Fibroblast of gingiva (primary cell): ENCODE measurements around the gene USP3.
A peak's percentile ranks its signal among the peaks of the same experiment; 100 is the strongest.
"Not testable (repeated sequence)": the region's sequence is repeated elsewhere in the genome, so short reads cannot be mapped to it uniquely, and the experiment has no call there.

ENCODE experiments used
- DNase-seq: peaks from one replicate; pipeline ENCODE4 v3.0.0-alpha.2; 2011; ENCODE audit warnings: low read depth

The USP3 gene

GRCh38 chr15:63513728-63514127, 9.3 kb downstream of the USP3 start:
- no peak for DNase-seq

DNA sequence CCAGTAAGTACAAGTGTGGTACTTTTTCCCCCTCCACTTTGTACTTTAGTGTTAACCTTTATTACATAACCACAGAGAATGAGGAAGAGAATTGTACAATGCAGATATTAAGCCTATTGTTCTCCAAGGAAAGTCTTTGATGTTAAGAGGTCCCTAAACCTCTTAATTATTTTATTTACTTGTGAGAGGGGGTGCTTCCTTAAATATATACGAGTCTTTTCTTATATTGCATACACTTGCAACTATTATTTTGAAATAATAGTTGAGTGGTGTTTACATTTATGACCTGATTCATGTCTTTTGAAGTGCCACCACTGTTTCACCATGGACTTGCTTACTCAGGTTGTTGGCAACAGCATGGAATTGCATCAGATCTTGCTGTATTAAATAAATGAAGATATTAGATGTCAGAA, 10.1 kb downstream of the USP3 start:
- DNase-seq, result peak; percentile 90

- DNase-seq, result no peak
Observed at GRCh38 chr15:63517202-63517601, 12.8 kb downstream of the USP3 start.

- no peak for DNase-seq
Observed at GRCh38 chr15:63517628-63518027, 13.2 kb downstream of the USP3 start.

DNA sequence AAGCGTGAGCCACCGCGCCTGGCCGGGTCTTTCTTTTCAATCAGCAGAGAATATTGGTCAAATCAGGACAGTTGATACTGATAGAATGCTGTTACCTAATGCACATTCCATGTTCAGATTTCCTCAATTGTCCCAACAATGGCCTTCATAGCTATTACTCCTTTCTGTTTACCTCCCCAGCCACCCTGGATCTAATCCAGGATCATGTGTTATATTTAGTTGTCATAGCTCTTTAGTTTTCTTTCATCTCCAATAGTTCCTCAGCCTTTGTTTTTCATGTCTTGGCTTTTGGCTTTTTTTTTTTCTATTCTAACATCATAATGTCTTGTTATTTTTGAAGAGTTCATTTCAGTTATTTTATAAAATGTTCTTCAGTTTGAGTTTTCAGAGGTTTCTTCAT, 14.6 kb downstream of the USP3 start:
- no peak for DNase-seq

DNA sequence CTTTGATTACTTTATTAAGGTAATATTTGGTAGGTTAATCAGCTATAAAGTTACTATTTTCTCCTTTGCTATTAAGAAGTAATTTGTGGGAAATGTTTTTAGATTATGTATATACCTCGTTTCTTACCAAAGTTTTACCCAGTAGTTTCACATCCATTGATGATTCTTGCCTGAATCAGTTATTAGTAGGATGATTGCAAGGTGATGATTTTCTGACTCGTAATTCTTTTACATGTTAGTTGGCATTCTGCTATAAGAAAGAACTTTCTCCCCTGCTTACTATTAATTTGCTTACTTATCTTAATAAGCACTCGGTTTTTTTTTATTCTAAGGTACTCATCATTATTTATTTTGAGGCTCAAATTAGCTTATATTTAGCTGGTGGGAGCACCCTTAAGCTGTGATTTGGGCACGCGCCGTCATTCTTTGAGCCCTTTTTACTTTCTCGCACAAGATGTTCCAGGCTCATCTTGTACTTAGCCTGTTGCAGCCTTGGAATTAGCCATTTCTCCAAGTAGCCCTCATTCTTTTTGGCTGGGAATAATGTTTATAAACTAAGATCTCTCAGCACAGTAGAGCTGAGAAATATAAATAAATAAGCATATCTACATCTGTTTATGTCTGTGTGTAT, 15.3 kb downstream of the USP3 start:
- DNase-seq, result no peak

DNA sequence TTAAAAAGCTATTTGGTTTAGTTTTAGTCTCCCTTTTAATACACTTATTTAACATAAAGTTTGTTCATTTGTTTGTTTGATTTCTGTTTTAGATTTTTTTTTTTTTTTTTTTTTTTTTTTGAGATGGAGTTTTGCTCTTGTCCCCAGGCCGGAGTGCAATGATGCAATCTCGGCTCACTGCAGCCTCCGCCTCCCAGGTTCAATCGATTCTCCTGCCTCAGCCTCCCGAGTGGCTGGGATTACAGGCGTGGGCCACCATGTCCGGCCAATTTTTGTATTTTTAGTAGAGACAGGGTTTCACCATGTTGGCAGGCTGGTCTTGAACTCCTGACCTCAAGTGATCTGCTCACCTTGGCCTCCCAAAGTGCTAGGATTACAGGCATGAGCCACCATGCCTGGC, 16.1 kb downstream of the USP3 start:
- DNase-seq, result not testable (repeated sequence)

DNA sequence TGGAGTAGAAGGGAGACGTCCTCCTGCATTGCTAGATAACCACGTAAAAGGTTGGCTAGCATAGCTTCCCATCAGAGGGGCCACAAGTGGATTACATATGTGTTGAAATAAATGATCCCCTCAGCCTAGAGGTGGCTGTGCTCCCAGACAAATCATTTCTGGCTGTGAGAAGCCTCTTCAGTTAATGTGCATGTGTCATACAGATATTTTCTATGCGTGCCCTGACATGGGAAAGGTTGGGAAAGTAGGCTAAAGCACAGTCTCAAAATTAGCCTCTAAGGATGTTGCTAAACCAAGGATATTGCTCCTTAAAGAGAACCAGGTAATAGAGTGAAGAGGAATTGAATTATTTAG, 17.8 kb downstream of the USP3 start:
- no peak for DNase-seq

GRCh38 chr15:63523306-63523990, 19.1 kb downstream of the USP3 start:
- DNase-seq, result no peak

DNA sequence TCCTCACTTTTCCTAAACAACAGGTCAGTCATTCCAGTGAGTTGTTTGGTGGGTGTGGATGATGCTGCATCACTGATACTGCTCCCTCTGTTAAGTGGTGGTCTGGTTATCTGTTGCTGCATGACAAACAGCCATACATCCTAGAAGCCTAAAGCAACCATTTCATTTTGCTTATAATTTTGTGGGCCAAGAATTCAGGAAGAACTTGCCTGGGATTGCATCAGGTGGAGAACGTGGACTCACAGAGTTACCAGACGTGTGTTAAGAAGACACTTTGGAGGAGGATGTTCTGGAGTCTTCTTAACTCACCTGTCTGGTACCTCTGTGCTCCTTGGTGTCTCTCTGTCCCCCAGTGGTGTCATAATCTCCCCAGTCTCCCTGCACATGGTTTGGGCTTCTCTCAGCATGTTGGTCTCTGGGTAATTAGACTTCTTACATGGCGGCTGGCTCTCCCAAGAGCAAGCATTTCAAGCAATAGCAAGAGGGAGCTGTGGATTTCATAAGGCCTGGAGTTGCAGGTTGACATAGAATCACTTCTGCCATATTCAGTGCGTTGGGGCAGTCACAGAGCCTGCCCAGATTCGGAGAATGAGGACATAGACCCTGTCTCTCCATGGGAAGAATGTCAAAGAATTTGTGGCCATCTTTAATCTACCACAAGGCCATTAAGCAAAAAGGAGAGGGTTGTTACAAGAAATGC, 20.1 kb downstream of the USP3 start:
- DNase-seq, result no peak

DNA sequence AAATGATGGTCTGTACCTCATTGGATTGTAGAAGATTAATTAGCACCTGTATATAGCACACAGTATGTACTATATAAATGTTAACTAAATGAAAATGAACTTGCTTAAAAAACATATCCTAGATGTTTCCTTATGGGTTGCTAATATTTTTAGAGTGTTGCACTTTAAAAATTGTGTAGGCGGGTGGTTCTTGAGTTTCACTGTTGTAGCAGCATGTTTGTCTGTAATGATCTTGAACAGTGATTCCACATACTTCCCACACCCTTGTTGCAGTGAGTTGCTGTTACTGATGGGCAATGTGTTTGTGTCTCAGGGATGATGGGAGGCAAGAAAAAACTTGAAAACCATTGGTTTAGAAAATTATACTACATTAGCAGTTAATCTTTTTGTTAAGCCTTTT, 22.0 kb downstream of the USP3 start:
- DNase-seq, result no peak

- no peak for DNase-seq
Observed at GRCh38 chr15:63528138-63528659, 23.8 kb downstream of the USP3 start.

DNA sequence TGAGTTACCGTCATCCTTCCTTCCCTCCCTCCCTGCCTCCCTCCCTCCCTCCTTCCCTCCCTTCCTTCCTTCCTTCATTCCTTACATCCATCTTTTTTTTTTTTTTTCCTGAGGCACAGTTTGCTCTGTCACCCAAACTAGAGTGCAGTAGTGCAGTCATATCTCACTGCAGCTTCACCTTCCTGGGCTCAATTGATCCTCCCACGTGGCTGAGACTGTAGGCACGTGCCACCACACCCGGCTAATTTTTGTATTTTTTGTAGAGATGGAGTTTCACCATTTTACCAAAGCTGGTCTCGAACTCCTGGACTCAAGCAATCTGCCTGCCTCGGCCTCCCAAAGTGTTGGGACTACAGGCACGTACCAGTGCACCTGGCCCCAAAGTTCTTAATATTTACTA, 25.8 kb downstream of the USP3 start:
- no peak for DNase-seq

DNA sequence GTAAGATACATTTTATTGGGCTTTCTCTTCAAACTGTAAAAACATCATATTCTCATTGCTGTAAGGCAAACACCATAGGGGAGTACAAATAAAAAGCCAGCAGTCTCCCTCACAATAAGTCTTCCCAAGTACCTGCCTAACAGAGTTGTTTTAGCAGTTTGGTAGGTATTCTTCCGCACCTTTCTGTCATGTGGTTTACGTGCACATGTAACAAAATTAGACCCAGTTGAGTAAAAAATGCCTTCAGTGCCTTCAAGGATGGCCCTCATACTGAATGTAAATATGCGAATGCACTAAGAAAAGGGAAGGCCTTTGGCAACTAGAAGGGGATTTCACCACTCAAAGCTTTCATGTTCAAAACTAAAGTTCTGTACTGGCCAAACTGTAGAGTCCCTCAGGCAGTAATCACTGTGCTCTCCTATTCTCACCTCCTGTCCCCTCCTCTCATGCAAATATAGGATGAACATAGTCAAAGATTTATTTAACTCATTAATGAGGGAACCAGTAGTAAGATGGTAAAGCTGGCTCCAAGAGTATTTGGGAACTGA, 26.4 kb downstream of the USP3 start:
- no peak for DNase-seq

- no peak for DNase-seq
Observed at GRCh38 chr15:63531586-63531985, 27.2 kb downstream of the USP3 start.

DNA sequence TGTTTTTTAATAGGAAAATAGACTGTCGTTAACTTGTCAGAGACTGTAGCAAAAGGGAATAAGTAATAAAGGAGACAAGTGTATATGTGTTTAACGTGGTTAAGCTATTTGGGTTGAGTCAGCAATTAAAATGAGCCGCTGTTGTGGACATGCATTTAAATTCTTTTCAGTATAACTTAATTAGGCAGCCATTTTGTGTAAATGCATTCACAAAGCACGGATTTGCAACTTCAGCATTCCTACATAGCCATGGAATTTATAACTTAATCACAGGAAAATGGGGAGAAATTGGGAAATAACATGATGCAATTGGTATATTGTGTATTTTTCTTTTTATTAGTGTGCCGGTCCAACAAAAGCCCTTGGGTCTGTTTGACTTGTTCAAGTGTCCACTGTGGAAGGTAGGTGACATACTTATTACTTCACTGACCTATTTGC, 27.9 kb downstream of the USP3 start:
- DNase-seq, result peak; percentile 61

DNA sequence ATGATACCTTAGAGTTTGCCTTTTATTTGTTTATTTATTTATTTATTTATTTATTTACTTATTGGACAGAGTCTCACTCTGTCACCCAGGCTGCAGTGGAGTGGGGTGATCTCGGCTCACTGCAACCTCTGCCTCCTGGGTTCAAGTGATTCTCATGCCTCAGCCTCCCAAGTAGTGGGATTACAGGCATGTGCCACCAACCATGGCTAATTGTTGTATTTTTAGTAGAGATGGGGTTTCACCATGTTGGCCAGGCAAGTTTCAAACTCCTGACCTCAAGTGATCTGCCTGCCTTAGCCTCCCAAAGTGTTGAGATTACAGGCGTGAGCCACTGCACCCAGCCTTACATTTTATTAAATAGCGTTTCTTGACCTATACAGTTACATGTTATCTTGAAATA, 30.5 kb downstream of the USP3 start:
- not testable (repeated sequence) for DNase-seq

DNA sequence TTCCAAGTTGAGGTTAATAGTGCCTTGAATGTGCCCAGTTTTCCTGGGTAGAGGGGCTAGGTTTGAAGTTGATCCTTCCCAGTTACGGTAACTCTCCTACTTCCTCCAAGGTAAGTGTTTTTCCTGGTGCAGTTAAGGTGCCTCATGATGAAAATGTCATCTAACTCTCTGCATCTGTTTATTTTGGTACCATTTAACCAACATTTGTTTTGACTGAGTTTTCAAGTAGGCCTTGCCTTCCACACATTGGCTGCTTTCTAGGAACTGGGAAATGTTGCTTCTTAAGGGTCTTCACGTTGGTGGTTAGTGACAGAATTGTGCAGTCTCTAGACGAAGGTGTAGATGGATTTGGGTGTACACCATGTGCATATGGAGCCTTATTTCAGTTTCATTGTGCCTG, 31.3 kb downstream of the USP3 start:
- no peak for DNase-seq

- DNase-seq, result no peak
Observed at GRCh38 chr15:63538876-63539275, 34.5 kb downstream of the USP3 start.

GRCh38 chr15:63539521-63539920, 35.1 kb downstream of the USP3 start:
- no peak for DNase-seq

GRCh38 chr15:63539998-63540397, 35.6 kb downstream of the USP3 start:
- no peak for DNase-seq

DNA sequence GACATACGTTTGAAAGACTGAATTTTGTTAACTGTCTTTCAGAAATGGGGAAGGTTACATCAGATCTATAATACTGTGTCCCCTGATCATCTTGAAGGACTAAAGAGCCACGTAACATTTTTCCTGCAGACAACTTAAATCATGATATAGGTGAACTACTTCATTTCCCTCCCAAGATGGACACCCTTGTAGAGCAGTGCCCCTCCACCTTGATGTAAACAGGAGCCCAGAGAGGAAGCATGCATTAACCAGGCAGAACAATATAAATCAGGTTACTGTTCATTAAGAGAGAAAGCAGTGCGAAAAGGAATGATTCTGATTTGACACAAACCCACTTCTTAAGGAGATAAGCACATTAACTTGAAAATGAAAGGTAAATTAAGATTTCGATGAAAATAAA, 36.1 kb downstream of the USP3 start:
- DNase-seq, result no peak
